Heart left ventricle (tissue), 13 donors: ENCODE results near the gene STEAP1B.

Experiments used
- POLR2A ChIP-seq, 2 donors: fragments of 450-650 bp; IDR thresholded peaks; one replicate each; pipeline ENCODE4 v1.6.1; 2017; ENCODE audit warnings: antibody characterized with exemption in 2 of 2, mild to moderate bottlenecking in 2 of 2, moderate library complexity in 2 of 2
- TF ChIP-seq, protein P1 (sequence below), 12 donors: fragments of 200-600 bp; sonication (generic) in 4 of 12; IDR thresholded peaks; one replicate each; pipeline versions ENCODE4 v1.5.0 to v1.8.0; 2018 to 2022; ENCODE audit warnings: antibody characterized with exemption in 12 of 12, mild to moderate bottlenecking in 5 of 12
- donor health status: ischemic (EF 13 %, LVEDD 7.1; RV severe dilation, severe dysfunction).
- donor health status: DM: no; HTN: yes; CAD: no.
- donor health status: DM: no; HTN: no; CAD: no.
- donor health status: ischemic (EF 25% LVEDD 6.9; RV normal size, moderate dysfunction).
- donor health status: ischemic (EF 25% LVEDD 5.7; RV mildly dilated, moderate dysfunction).
- donor health status: ischemic (EF 35%, LVEDD 5.7; RV mildly dilated, moderate dysfunction).
- donor health status: nonischemic (EF 11% LVEDD 7.7; RV severe dilation, severe dysfunction).
- donor health status: DM: yes; HTN: yes; CAD: no.
- donor health status: PGD.
- donor health status: ischemic (EF 29% LVEDD 5.4; RV normal size, mild dysfunction).
- donor health status: nonischemic (EF 23%, LVEDD 6.1; RV moderate dilation, normal function).

DNA sequence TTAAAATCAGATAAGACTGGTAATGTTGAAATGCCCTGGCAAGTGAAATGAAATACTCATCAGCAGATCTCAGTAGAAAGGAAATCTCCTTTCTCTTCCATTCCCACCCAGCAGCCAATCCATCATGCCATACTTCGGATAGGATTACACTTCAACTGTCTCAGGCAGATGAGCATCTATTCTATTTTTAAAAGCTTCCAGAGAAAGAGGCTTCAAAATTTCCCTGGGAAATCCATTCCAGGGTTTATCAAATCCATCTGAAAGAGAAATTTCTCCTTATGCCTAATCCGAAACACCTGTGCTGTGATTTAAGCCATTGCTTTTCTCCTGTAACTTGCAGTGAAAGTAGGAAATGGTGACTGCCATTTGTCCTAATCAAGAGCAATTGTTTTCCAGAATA, 82.6 kb downstream of the STEAP1B start:
- TF ChIP-seq, protein P1, sequence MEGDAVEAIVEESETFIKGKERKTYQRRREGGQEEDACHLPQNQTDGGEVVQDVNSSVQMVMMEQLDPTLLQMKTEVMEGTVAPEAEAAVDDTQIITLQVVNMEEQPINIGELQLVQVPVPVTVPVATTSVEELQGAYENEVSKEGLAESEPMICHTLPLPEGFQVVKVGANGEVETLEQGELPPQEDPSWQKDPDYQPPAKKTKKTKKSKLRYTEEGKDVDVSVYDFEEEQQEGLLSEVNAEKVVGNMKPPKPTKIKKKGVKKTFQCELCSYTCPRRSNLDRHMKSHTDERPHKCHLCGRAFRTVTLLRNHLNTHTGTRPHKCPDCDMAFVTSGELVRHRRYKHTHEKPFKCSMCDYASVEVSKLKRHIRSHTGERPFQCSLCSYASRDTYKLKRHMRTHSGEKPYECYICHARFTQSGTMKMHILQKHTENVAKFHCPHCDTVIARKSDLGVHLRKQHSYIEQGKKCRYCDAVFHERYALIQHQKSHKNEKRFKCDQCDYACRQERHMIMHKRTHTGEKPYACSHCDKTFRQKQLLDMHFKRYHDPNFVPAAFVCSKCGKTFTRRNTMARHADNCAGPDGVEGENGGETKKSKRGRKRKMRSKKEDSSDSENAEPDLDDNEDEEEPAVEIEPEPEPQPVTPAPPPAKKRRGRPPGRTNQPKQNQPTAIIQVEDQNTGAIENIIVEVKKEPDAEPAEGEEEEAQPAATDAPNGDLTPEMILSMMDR (IDR thresholded peaks at IDR 0.05): no peak
- no peak for TF ChIP-seq POLR2A (IDR thresholded peaks at IDR 0.05)
